GM10266 (cell line): Measurements from ENCODE around the gene P2RX6.

Source experiments
- DNase-seq: peaks from one replicate; pipeline ENCODE4 v3.0.0; 2012; ENCODE audit errors: extremely low spot score
- TF ChIP-seq, protein P1 (sequence below): IDR thresholded peaks from 2 replicates; pipeline ENCODE4 v1.5.1; 2012; ENCODE audit warnings: mild to moderate bottlenecking, low read depth; ENCODE audit not compliant: control insufficient read depth, insufficient read depth; ENCODE audit errors: missing control alignments

The P2RX6 gene

GRCh38 chr22:21012446-21013407, 2.2 kb upstream of the P2RX6 start:
- TF ChIP-seq, protein P1, sequence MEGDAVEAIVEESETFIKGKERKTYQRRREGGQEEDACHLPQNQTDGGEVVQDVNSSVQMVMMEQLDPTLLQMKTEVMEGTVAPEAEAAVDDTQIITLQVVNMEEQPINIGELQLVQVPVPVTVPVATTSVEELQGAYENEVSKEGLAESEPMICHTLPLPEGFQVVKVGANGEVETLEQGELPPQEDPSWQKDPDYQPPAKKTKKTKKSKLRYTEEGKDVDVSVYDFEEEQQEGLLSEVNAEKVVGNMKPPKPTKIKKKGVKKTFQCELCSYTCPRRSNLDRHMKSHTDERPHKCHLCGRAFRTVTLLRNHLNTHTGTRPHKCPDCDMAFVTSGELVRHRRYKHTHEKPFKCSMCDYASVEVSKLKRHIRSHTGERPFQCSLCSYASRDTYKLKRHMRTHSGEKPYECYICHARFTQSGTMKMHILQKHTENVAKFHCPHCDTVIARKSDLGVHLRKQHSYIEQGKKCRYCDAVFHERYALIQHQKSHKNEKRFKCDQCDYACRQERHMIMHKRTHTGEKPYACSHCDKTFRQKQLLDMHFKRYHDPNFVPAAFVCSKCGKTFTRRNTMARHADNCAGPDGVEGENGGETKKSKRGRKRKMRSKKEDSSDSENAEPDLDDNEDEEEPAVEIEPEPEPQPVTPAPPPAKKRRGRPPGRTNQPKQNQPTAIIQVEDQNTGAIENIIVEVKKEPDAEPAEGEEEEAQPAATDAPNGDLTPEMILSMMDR, result no peak
- no peak for DNase-seq

DNA sequence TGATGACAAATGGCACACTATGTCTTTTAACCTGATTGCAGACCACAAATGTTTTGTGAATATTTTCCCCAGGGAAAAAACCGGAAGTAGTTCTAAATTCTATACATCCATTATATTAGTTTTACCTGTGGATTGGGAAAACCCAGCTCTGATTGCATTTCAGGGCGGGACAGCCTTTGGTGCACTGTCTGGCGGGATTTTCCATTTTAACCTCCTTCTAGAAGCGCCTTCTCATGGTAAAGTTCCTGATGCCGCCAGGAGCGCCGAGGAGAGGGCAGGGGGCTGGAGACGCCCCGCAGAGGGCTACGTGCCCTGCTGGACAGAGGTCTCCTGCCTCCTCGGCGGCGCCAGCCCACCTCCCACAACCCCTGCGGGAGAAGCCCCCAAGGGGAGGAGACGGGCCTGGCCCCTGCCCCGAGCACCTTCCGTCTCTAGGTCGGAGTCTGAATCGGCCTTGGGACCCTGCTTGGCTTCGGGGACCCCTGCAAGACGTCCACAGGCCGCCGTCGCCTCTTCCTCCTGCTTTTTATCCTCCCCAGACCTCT, 1.2 kb upstream of the P2RX6 start:
- TF ChIP-seq, protein P1, result no peak
- DNase-seq, result no peak

- TF ChIP-seq, protein P1, result no peak
- peak; percentile 91 for DNase-seq
Measured at GRCh38 chr22:21014202-21014725, 701 bp upstream of the P2RX6 start.

- DNase-seq, result no peak
- TF ChIP-seq, protein P1, result no peak
Measured at GRCh38 chr22:21015466-21016006, 571 bp downstream of the P2RX6 start.

DNA sequence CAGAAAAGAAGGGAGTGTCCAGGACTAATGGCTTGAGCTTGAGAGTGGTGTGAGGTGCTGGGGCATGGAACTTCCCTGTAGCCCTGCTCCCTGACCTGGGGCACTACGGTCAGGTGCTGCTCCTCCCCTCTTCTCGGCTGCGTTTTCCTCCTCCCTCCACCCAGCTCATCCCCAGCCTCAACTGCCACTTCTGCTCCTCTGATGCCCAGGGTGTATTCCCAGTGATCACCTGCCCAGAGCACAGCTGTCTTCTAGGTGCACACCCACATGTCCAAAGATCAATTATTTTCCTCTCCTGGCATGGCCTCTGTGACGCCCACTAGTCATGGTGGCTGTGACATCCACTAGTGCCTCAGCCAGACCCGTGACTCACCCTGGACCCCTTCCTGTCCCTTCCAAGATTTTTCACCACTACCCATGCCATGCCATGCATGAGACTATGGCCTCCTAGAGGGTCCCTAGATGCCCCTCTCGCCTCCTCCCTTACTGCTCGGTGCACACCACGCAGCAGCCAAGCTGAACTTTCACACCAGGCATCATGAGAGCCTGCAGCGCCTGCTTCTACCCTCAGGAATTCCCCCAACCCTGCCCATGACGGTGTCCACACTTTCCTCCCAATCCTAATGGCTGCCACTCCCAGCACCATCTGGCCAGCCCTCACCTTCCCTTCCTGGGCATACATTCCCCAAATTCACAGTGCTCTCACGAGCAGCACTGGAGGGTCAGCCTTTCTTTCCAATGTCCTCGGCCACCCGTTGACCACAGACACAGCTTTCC, 1.9 kb downstream of the P2RX6 start:
- no peak for DNase-seq
- TF ChIP-seq, protein P1, result no peak

DNA sequence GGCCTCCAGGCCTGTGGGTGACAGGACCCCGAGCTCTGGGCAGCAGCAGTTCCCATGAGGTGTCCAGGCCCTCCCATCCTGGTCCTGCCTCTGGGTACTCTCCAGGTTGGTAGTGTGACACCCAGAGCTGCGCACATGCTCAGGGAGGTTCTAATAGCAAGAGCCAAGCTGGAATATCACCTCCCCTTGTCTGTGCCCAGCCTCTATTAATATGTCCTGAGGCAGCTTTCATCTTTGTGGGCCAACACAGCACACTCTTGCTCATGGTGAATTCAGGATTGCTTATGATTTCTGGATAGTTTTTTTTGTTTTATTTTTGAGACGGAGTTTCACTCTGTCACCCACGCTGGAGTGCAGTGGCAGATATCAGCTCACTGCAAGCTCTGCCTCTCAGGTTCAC, 3.3 kb downstream of the P2RX6 start:
- no peak for DNase-seq
- TF ChIP-seq, protein P1, result no peak
